ENCODE results near the gene RPL27A. TPM values are rescaled to one million over a fixed set of nuclear protein-coding genes. Genes with fewer than 3 reads are reported as not detected.
"Not testable (repeated sequence)": the region's sequence is repeated elsewhere in the genome, so short reads cannot be mapped to it uniquely, and the experiment has no call there.

Gene RPL27A
- 710 TPM for total RNA-seq

- ATAC-seq: peak; percentile 99
- intact Hi-C loops (cut with DNase I): loop anchor here (10.0 kb wide), 1 partner anchor 282 kb away; the partner anchor contains the start of gene TMEM9B
Observed at GRCh38 chr11:8682303-8683114, at the start of gene RPL27A, which contains the start of gene TRIM66. TSS of gene RPL27A (plus strand) at chr11:8682792. CDS start at chr11:8682814, 22 bp downstream. TSS of gene TRIM66 (minus strand) at chr11:8682665. CDS start at chr11:8672274, 10,391 bp downstream.

GRCh38 chr11:8634498-8634897, 48.1 kb upstream of the RPL27A start:
- DNase-seq (ENCODE audit: low spot score) (no peak), ATAC-seq (no peak)
- intact Hi-C loops (cut with DNase I): no loop called here

More at GRCh38 chr11:8682303-8683114, at the start of gene RPL27A, which contains the start of gene TRIM66:
- peak; percentile 100 for DNase-seq (ENCODE audit: low spot score)

GRCh38 chr11:8636127-8636526, 46.5 kb upstream of the RPL27A start:
- no peak for ATAC-seq

DNA sequence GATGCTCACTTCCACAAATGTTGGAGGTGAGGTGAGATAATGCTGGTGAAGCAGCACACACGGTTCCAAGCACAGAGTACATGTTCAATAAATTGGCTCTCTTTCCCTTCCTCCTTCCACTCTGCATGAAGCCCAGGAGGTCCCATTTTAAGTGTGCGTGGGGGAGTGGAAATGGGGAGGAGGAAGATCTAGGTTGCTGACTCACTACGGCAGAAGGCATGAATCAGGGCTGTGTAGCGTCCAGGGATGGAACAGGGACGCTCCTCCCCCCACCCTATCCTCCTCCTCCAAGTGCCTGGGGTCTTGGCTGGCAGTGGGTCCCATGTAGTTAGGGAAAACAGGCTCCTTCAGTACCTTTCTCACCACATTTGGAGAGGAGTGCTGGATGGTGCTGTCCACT, 44.3 kb upstream of the RPL27A start:
- DNase-seq (ENCODE audit: low spot score): no peak
- intact Hi-C loops (cut with DNase I): no loop called here
- ATAC-seq: no peak

More at GRCh38 chr11:8636127-8636526, 46.5 kb upstream of the RPL27A start:
- no peak for DNase-seq (ENCODE audit: low spot score)
- intact Hi-C loops (cut with DNase I): no loop called here

GRCh38 chr11:8639655-8640054, 42.9 kb upstream of the RPL27A start:
- ATAC-seq (no peak), DNase-seq (ENCODE audit: low spot score) (no peak)
- intact Hi-C loops (cut with DNase I): no loop called here

DNA sequence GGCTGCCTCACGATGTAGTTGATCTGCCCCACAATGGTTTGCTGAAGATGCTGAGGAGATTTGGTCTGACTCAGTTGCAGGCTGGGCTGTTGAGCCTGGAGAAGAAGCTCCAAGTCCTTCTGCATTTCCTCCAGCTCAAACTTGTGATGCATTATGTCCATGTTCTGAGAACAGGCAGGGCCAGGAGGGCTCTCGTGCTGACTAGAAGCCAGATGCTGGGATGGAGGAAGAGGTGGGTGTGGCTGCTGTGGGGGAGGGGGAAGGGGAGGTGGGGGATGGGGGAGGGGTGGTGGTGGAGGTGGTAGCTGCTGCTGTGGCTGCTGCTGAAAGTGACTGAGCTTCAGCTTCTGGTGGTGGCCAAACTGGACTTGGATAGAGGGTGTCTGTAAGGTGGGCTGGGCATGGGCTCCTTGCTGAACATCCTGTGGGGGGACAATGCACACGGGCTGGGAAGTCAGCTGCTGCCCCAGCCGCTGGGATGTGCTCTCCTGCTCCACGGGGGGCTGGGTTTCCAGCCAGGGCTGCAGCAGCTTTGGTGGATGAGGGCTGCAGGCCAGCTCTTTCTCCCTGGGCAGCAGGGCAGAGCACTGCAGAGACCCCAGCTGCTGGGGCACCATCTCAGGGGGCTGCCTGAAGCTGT, 42.2 kb upstream of the RPL27A start:
- no peak for ATAC-seq
- intact Hi-C loops (cut with DNase I): no loop called here
- no peak for DNase-seq (ENCODE audit: low spot score)

DNA sequence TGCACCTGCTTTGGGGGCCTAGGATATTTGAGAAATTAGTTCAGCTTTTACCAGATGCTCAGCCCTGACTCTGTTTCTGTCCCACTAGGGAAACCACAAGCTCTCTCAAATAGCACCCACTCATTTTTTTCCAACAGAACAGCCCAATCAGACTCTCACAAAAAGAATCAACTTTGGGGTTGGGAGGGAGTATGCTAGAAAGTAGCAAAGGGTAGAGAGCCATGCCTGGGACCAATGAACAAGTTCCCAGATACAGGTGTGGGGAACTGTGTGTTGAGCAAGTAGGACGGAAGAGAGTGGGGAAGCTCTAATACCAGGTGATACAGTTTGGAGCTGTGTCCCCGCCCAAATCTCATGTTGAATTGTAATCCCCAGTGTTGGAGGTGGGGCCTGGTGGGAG, 41.3 kb upstream of the RPL27A start:
- no peak for DNase-seq (ENCODE audit: low spot score)
- intact Hi-C loops (cut with DNase I): no loop called here
- no peak for ATAC-seq

DNA sequence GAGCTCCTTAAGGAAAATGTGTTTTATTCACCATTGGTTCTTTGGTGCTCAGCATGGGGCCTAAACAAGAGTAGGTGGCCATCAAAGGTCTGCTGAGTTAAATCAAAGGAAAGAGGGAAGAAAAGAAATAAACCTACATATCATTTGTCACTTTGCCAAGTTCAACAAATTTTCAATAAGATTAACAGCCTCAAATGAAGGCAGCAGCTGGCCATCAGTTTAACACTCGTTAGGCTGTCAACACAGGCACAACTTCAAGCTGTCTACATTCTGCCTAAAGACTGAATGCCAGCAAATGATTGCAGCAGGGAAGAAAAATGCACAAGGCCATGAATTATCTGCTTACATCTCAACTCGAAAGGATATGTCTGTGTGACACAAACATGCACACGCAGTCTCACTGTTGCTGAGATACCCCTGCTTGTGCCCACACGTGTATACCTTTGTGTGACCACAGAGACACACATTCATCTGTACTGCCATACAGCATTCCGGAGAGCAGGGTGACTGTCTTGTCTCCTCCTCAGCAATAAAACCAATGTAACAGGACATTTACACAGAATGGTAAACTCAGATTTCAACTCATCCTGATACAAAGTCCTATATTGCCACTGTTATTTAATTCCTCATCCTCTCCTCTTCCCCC, 40.3 kb upstream of the RPL27A start:
- DNase-seq (ENCODE audit: low spot score): no peak
- no peak for ATAC-seq
- intact Hi-C loops (cut with DNase I): no loop called here

- ATAC-seq (no peak), DNase-seq (ENCODE audit: low spot score) (no peak)
- intact Hi-C loops (cut with DNase I): no loop called here
Observed at GRCh38 chr11:8646873-8647272, 35.7 kb upstream of the RPL27A start.

DNA sequence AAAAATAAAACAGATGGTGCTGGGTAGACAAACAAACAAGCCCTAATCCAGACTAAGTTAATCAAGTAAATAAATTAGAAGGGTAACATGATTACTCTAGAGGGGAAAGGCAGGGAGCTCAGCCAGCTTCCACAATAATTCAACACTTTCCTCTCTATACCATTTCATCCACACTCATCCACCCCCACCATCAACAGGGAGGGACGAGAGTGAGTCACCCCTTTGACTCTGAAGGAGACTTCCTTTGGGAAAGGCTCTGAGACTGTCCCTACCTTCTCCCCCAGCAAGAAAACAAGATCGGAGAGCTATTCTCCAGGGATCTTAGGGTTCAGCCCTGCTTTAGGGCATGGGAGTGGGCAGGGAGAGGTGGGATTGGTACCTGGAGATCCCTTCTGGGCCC, 33.2 kb upstream of the RPL27A start:
- ATAC-seq: no peak
- intact Hi-C loops (cut with DNase I): no loop called here
- DNase-seq (ENCODE audit: low spot score): no peak

DNA sequence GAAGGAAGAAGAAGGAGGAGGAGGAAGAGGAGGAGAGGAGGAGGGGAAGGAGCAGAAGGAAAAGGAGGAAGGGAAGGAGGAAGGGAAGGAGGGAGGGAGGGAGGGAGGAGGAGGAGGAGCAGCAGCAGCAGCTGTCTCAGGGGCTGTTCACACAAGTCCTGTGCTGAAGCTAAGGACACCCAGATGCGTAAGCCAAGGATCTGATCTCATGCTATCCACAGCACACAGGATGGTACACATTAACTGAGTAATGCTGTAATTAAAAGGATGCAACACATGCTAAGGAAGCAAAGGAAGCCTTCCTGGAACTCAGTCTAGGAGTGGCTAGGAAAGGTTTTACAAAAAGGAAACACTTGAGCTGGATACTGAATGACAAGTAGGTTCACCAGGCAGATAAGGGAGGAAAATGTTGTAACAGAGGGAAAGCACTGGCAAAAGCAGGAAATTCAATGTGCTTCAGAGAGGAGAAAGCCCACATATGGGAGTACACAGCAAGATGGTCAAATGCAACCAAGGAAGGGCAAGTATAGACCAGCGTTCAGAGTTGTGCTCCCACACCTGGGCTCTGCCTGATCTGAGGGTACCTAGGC, 32.1 kb upstream of the RPL27A start:
- ATAC-seq (no peak), DNase-seq (ENCODE audit: low spot score) (no peak)
- intact Hi-C loops (cut with DNase I): no loop called here

- intact Hi-C loops (cut with DNase I): no loop called here
- ATAC-seq: peak; percentile 79
- no peak for DNase-seq (ENCODE audit: low spot score)
Observed at GRCh38 chr11:8652140-8652539, 30.5 kb upstream of the RPL27A start.

- intact Hi-C loops (cut with DNase I): no loop called here
- DNase-seq (ENCODE audit: low spot score) (no peak), ATAC-seq (no peak)
Observed at GRCh38 chr11:8654503-8654902, 28.1 kb upstream of the RPL27A start.

DNA sequence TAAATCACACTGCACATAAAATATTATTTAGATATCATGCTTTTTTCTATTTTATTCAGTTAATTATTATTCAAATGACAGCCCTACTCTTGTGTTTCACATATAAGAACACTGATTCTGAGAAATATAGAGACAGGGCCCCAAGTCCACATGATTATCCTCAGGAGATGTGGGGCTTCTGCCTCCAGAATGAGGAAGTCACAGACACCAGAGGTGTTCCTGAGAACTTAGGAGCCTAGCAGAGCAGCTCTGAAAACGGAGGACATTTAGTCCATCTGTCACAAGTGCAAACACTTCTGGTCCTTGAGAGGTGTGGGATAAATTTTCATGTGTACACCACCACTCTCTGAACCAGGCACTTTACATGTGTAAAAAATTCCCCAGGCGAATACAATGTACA, 26.3 kb upstream of the RPL27A start:
- ATAC-seq (no peak), DNase-seq (ENCODE audit: low spot score) (no peak)
- intact Hi-C loops (cut with DNase I): no loop called here

GRCh38 chr11:8658321-8659057, 24.1 kb upstream of the RPL27A start:
- ATAC-seq: peak; percentile 90
- no peak for DNase-seq (ENCODE audit: low spot score)
- intact Hi-C loops (cut with DNase I): no loop called here

DNA sequence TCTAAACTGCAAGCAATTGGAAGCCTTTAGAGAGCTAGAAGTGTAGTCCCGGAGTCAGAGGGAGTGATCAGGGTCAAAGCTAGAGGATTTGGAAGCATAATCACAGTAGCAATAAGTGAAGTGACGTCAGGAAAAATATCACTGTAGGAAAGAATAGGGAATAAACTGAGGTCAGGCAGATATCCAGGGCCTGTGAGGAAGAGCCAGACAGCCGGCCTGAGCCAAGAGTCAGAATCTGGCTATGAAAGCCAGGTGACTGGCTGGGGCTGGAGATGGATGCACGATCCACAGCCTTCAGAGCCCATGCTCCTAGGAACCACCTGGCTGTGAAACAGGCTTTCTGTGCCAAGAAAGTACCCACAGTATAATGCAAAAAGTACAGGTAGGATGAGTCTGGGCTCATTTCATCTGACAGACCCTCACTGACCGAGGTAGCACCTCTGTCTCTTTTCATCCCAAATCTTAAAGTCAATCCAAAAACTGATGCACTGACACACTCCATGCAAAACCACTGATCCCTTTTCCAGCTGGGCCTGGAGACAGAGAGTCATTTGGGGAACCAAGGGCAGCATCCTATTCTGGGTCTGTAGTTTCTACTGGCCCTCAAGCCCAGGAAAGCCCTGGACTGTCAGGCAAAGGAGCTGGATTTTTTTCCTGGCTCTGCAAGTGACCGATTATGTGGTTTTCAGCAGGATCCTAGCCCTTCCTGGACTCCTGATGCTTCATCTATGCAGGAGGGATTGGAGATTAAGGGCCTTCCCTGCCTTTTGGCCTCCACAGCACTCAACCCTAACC, 21.4 kb upstream of the RPL27A start:
- intact Hi-C loops (cut with DNase I): no loop called here
- no peak for ATAC-seq

GRCh38 chr11:8665222-8665621, 17.4 kb upstream of the RPL27A start:
- ATAC-seq (no peak), DNase-seq (ENCODE audit: low spot score) (no peak)
- intact Hi-C loops (cut with DNase I): no loop called here

More for the DNA sequence above, 21.4 kb upstream of the RPL27A start:
- no peak for DNase-seq (ENCODE audit: low spot score)

DNA sequence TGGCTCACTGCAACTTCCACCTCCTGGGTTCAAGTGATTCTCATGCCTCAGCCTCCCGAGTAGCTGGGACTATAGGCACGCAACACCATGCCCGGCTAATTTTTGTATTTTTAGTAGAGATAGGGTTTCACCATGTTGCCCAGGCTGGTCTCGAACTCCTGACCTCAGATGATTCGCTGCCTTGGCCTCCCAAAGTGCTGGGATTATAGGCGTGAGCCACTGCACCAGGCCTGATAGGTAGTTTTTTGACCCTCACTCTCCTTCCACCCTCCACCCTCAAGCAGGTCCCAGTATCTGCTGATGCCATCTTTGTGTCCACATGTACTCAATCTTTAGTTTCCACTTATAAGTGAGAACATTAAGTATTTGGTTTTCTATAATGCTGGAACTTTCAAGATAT, 12.5 kb upstream of the RPL27A start:
- DNase-seq (ENCODE audit: low spot score); ATAC-seq; intact Hi-C loops (cut with DNase I): not testable (repeated sequence)

Measured in sciatic nerve (tissue), 2 donors.